HG02970 (cell line): ENCODE measurements around the gene CDK5R1.
"Not testable (repeated sequence)": the region's sequence is repeated elsewhere in the genome, so short reads cannot be mapped to it uniquely, and the experiment has no call there.

Experiments used
- ATAC-seq: cut with Tn5 transposase; IDR thresholded peaks from one replicate; pipeline ENCODE4 v1.9.1; 2021; ENCODE audit warnings: mild to moderate bottlenecking, moderate library complexity, moderate number of reproducible peaks; ENCODE audit not compliant: unreplicated experiment, low FRiP score

Gene CDK5R1

GRCh38 chr17:32513579-32513978, 26.8 kb downstream of the CDK5R1 start:
- ATAC-seq, result no peak

- no peak for ATAC-seq
Measured at GRCh38 chr17:32514606-32515005, 27.8 kb downstream of the CDK5R1 start.

- no peak for ATAC-seq
Measured at GRCh38 chr17:32515677-32516383, 29.0 kb downstream of the CDK5R1 start.

- ATAC-seq, result no peak
Measured at GRCh38 chr17:32516450-32516849, 29.7 kb downstream of the CDK5R1 start.

GRCh38 chr17:32516940-32517701, 30.3 kb downstream of the CDK5R1 start:
- no peak for ATAC-seq

GRCh38 chr17:32517982-32518381, 31.2 kb downstream of the CDK5R1 start:
- ATAC-seq, result no peak

GRCh38 chr17:32518646-32519227, 31.9 kb downstream of the CDK5R1 start:
- ATAC-seq, result no peak

- ATAC-seq, result no peak
Measured at GRCh38 chr17:32519228-32520103, 32.7 kb downstream of the CDK5R1 start.

GRCh38 chr17:32520104-32520701, 33.4 kb downstream of the CDK5R1 start:
- no peak for ATAC-seq

- no peak for ATAC-seq
Measured at GRCh38 chr17:32520737-32521404, 34.1 kb downstream of the CDK5R1 start.

GRCh38 chr17:32523017-32523680, 36.4 kb downstream of the CDK5R1 start:
- ATAC-seq, result peak; percentile 44

GRCh38 chr17:32523827-32524552, 37.2 kb downstream of the CDK5R1 start:
- ATAC-seq, result peak; percentile 44

- ATAC-seq, result not testable (repeated sequence)
Measured at GRCh38 chr17:32524553-32524880, 37.7 kb downstream of the CDK5R1 start.

- no peak for ATAC-seq
Measured at GRCh38 chr17:32525122-32525521, 38.3 kb downstream of the CDK5R1 start.

GRCh38 chr17:32527146-32527545, 40.4 kb downstream of the CDK5R1 start:
- no peak for ATAC-seq

- no peak for ATAC-seq
Measured at GRCh38 chr17:32528825-32529224, 42.0 kb downstream of the CDK5R1 start.

- no peak for ATAC-seq
Measured at GRCh38 chr17:32529604-32530003, 42.8 kb downstream of the CDK5R1 start.

- no peak for ATAC-seq
Measured at GRCh38 chr17:32533296-32533695, 46.5 kb downstream of the CDK5R1 start.
